Effector CD4-positive, alpha-beta T cell (primary cell): ENCODE measurements around the gene MFRP.

Experiments used
- DNase-seq: peaks from one replicate; pipeline ENCODE4 v3.0.0-alpha.2; 2020

The MFRP gene

GRCh38 chr11:119316729-119317591 is 29.5 kb downstream of the MFRP start, which contains the start of gene MCAM:
Gene MCAM, minus strand, starts transcription at chr11:119317130. Its CDS starts 29 bp downstream, at chr11:119317101.
- DNase-seq, result no peak

- no peak for DNase-seq
Observed at GRCh38 chr11:119316016-119316728, 30.3 kb downstream of the MFRP start.

- peak; percentile 38 for DNase-seq
Observed at GRCh38 chr11:119315131-119316015, 31.1 kb downstream of the MFRP start.

GRCh38 chr11:119314726-119315125 is 31.8 kb downstream of the MFRP start:
- DNase-seq, result no peak

GRCh38 chr11:119310682-119311052 is 35.8 kb downstream of the MFRP start:
- DNase-seq, result no peak

GRCh38 chr11:119309953-119310681 is 36.4 kb downstream of the MFRP start:
- DNase-seq, result no peak

- no peak for DNase-seq
Observed at GRCh38 chr11:119309411-119309810, 37.1 kb downstream of the MFRP start.

- DNase-seq, result no peak
Observed at GRCh38 chr11:119307974-119308373, 38.5 kb downstream of the MFRP start.

GRCh38 chr11:119307219-119307618 is 39.3 kb downstream of the MFRP start:
- DNase-seq, result no peak

GRCh38 chr11:119306373-119306890 is 40.1 kb downstream of the MFRP start:
- no peak for DNase-seq

- DNase-seq, result no peak
Observed at GRCh38 chr11:119305556-119306372, 40.7 kb downstream of the MFRP start.

- DNase-seq, result no peak
Observed at GRCh38 chr11:119303227-119303718, 43.2 kb downstream of the MFRP start.

- DNase-seq, result no peak
Observed at GRCh38 chr11:119300198-119300964, 46.1 kb downstream of the MFRP start.

GRCh38 chr11:119299416-119299815 is 47.1 kb downstream of the MFRP start:
- DNase-seq, result no peak

- no peak for DNase-seq
Observed at GRCh38 chr11:119298726-119299125, 47.8 kb downstream of the MFRP start.

- no peak for DNase-seq
Observed at GRCh38 chr11:119297938-119298337, 48.6 kb downstream of the MFRP start.

GRCh38 chr11:119295178-119295577 is 51.3 kb downstream of the MFRP start:
- DNase-seq, result no peak

- DNase-seq, result no peak
Observed at GRCh38 chr11:119293461-119293860, 53.0 kb downstream of the MFRP start.

- no peak for DNase-seq
Observed at GRCh38 chr11:119290894-119291497, 55.5 kb downstream of the MFRP start.
